Kidney (tissue), 14 donors: ENCODE data around the gene RNF38. TPM values are rescaled to one million over a fixed set of nuclear protein-coding genes. Genes with fewer than 3 reads are reported as not detected.

ENCODE experiments used
- DNase-seq, 5 donors: peaks; one replicate each; pipeline ENCODE4 v3.0.0-alpha.2; 2013 to 2020
- FAIRE-seq: peaks from 2 replicates; lab custom pipeline; 2012; peaks lifted over from hg19 to GRCh38; lab: Jason Lieb, UNC
- H3K27ac ChIP-seq, 2 donors: one replicate each; pipeline ENCODE4 v1.7.0; 2013; ENCODE audit warnings: low read depth in 2 of 2, low read length in 2 of 2, inconsistent platforms in 1 of 2
- H3K27me3 ChIP-seq: one replicate; pipeline ENCODE4 v1.7.1; 2013; ENCODE audit warnings: low read length, inconsistent platforms; ENCODE audit not compliant: control insufficient read depth, insufficient read depth
- H3K36me3 ChIP-seq, 3 donors: one replicate each; pipeline versions ENCODE4 v1.7.0 to v1.7.1; 2013; ENCODE audit warnings: low read length in 3 of 3, control low read depth in 1 of 3, inconsistent platforms in 1 of 3; ENCODE audit not compliant: insufficient read depth in 3 of 3, control insufficient read depth in 2 of 3
- H3K4me1 ChIP-seq, 3 donors: one replicate each; pipeline versions ENCODE4 v1.7.0 to v1.7.1; 2013; ENCODE audit warnings: low read length in 3 of 3, inconsistent platforms in 1 of 3, low read depth in 1 of 3; ENCODE audit not compliant: control insufficient read depth in 2 of 3, insufficient read depth in 2 of 3
- H3K4me3 ChIP-seq, 3 donors: one replicate each; pipeline versions ENCODE4 v1.7.0 to v1.8.1; 2013; ENCODE audit warnings: low read length in 3 of 3, control low read depth in 1 of 3, inconsistent platforms in 1 of 3
- H3K9ac ChIP-seq, 3 donors: one replicate each; pipeline versions ENCODE4 v1.7.0 to v1.7.1; 2013; ENCODE audit warnings: low read length in 3 of 3, control low read depth in 1 of 3, inconsistent platforms in 1 of 3
- H3K9me3 ChIP-seq, 3 donors: one replicate each; pipeline versions ENCODE4 v1.7.0 to v1.7.1; 2013; ENCODE audit warnings: low read length in 3 of 3, control low read depth in 1 of 3, inconsistent platforms in 1 of 3; ENCODE audit not compliant: control insufficient read depth in 2 of 3, insufficient read depth in 1 of 3
- CTCF ChIP-seq: IDR thresholded peaks from 3 replicates; pipeline ENCODE4 v1.5.1; 2012; ENCODE audit warnings: mild to moderate bottlenecking, moderate library complexity, borderline replicate concordance; ENCODE audit not compliant: insufficient read depth; ENCODE audit errors: extremely low read depth
- intact Hi-C: fragments of 100-400 bp; cut with DNase I; formaldehyde crosslinking; loops from one replicate; pipeline ENCODE4 v1.11.1; 2022
- polyA plus RNA-seq: library from polyadenylated mRNA; stranded (reverse); fragments of 350-450 nt; fragmentation: Illumina TruSeq; extraction: RNeasy Lipid Tissue Mini Kit (QIAGEN cat#74804); gene quantifications from one replicate; pipeline ENCODE4 v1.2.3, GENCODE V29; 2014; ENCODE audit warnings: low read depth, low replicate concordance; ENCODE audit not compliant: insufficient read depth
- total RNA-seq: library from RNA; stranded (reverse); fragmentation: NEBNext Ultra II Directional; extraction: Animal tissue kit (Norgen Biotek cat#: 25700); gene quantifications from one replicate; pipeline ENCODE4 v1.2.1, GENCODE V29; 2021
- donor health status: control.
- donor health status: control.
- donor health status: control.
- donor health status: control.
- donor health status: control.
- donor health status: DM: yes; HTN: yes; CAD: no.
- donor health status: Normal renal cell carcinoma (clear cell type).

RNF38 gene
- total and polyA plus RNA-seq, 2 donors from 2014 or later: 10.7 to 48.3 TPM

DNA sequence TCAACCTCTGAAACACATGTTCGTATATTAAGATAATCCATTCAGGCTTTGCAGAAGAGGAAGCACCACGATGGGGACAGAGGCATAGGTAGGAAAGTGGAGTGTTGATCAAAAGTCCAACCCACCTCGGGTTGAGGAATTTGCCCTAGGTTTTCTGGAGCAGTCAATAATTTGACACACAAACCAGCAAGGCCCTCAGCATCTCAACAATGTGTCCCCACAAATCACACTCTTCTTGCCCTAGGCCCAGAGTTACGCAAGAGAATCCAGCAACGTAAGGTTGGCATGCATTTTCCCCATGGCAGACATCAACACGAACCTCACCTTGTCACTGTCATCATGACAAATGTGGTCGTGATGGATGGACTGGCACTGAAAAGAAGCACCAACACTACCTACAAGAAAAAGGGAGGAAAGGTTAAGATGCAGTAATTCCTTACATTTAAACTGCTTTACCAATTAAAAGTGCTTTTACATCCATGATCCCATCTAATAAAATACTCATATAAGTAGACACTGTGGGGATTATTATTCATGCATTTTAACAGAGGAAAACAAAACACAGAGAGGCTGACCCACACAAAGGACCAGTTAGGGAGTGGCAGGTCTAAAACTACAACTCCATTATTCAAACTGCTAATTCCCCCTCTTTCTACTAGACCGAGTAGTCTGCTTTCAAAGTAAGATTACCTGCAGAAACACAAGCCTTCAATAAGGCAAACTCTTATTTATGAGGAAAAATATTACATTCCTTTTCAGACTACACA lies 24.4 kb upstream of the RNF38 start:
- TF ChIP-seq CTCF: no peak
- intact Hi-C loops: no loop called here
- H3K9me3 ChIP-seq: no peaks in the 10 kb centered on the region
- no peaks in the 10 kb centered on the region for H3K27me3 ChIP-seq
- no peak overlapping the region for H3K9ac ChIP-seq
- H3K4me3 ChIP-seq: no peak overlapping the region
- FAIRE-seq (no peak), DNase-seq (no peak)
- peaks cover 0 to 14% (median 8%) of the 10 kb centered on the region in 3 donors for H3K4me1 ChIP-seq
- H3K27ac ChIP-seq: no peak overlapping the region
- no peaks in the 10 kb centered on the region for H3K36me3 ChIP-seq

DNA sequence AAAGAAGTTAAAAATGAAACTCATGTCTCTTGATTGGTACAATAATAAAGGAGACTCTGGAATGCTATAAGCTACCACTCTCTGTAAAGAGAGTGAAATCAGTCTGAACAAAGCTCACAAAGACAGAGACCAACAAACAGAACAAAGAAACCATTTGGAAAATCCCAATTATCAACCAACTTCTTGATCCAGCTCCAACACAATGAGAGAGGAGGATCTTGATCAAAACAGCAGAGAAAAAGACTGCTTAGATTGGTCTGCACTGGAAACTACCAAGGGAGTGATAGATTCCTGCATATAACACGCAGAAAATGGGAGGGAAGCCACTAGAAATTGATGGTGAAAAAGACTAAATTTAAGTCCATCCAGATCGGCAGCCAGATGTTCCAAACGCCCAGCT lies 23.1 kb upstream of the RNF38 start:
- no peak overlapping the region for H3K9ac ChIP-seq
- DNase-seq (no peak), FAIRE-seq (no peak)
- intact Hi-C loops: no loop called here
- no peak for TF ChIP-seq CTCF
- no peaks in the 10 kb centered on the region for H3K27me3 ChIP-seq
- no peaks in the 10 kb centered on the region for H3K9me3 ChIP-seq
- no peak overlapping the region for H3K4me3 ChIP-seq
- no peaks in the 10 kb centered on the region for H3K36me3 ChIP-seq
- no peak overlapping the region for H3K27ac ChIP-seq
- peaks cover 0 to 14% (median 11%) of the 10 kb centered on the region in 3 donors for H3K4me1 ChIP-seq

- no peak for FAIRE-seq
- Histone ChIP-seq H3K27me3 (no peaks in the 10 kb centered on the region), H3K9me3 (no peaks in the 10 kb centered on the region), H3K4me1 (peaks cover 0 to 9% (median 7%) of the 10 kb centered on the region in 3 donors), H3K9ac (no peak overlapping the region), H3K27ac (no peak overlapping the region), H3K4me3 (no peak overlapping the region), H3K36me3 (peaks cover 0 to 4% (median 2%) of the 10 kb centered on the region in 3 donors)
- intact Hi-C loops: no loop called here
- no peak for TF ChIP-seq CTCF
- DNase-seq: no peak
Observed at GRCh38 chr9:36416890-36417289, 16.8 kb upstream of the RNF38 start.
